CD4-positive, alpha-beta T cell treated with Interleukin-4 for 1 hour (primary cell): ENCODE data around the gene CTSW.

Experiments
- DNase-seq, 2 donors: peaks; one replicate each; pipeline ENCODE4 v3.0.0-alpha.2; 2020 to 2022

Gene CTSW

DNA sequence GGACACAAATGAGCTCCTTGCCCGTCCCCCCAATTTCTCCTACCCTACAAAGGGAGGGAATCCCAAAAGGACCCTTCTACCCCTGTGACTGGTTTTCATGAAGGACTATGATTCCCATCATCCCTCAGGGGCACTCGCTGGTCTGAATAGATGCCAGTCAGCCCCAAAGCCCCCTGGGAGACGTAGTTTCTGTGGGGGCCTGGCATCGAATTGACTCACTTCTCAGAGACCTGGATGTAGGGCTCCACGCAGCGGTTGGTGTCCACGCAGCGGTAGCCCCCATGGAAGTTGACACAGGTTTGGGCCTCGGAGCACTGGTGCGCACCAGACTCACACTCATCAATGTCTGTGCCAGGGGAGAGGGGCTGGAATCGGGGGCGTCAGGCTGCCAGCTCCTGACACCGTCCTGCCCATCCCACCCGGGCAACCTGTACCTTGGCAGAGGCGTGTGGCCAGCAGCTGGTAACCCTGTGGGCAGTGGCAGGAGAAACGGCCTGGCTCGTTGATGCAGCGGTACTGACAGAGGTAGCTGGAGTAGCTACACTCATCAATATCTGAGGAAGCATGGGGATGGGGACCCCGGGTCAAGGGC lies 11.5 kb upstream of the CTSW start:
- DNase-seq = peak in 1 of 2 donors; percentile 38

- DNase-seq = no peak
Observed at GRCh38 chr11:65868907-65869306, 10.7 kb upstream of the CTSW start.

DNA sequence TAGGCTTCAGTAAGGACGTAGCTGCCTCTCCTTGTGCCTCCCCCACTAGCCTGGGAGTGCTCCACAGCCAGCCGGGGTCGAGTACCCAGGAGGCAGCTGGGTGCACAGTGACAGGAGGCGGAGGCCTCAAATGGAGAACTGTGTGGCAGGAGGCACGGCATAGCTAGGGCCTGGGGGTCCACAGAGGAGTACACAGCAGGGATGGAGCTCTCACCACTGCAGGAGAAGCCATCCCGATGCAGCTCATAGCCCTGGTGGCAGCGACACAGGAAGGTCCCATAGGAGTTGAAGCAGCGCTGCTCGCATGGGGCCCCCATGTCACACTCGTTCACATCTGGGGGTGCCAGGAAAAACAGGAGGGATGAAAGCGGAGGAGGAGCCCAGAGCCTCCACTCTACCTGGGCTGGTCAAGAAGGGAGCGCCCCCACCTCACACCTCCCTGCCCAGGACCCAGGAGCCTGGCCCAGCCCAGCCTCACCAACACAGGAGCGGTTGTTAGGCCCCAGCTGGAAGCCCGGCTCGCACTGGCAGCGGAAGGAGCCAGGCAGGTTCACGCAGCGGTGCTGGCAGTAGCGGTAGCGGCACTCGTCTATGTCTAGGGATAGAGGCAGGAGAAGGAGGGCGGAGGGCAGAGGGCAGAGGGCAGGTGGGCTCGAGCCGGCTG lies 9.9 kb upstream of the CTSW start:
- DNase-seq = no peak

DNA sequence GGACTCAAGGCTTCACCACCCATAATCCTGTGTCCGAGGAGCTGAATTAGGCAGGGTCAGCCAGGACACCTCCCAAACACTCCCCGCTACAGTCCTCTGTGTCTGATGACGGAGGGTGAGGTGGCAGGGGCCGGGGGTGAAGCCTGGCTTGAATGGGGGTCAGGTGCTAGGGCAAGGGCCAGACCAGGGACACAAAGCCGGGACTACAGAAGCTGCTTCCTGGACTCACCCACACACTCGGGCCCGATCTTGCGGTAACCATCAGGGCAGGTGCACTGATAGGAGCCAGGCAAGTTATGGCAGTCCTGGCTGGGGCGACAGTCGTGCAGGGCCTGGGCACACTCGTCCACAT lies 9.4 kb upstream of the CTSW start:
- DNase-seq = no peak

DNA sequence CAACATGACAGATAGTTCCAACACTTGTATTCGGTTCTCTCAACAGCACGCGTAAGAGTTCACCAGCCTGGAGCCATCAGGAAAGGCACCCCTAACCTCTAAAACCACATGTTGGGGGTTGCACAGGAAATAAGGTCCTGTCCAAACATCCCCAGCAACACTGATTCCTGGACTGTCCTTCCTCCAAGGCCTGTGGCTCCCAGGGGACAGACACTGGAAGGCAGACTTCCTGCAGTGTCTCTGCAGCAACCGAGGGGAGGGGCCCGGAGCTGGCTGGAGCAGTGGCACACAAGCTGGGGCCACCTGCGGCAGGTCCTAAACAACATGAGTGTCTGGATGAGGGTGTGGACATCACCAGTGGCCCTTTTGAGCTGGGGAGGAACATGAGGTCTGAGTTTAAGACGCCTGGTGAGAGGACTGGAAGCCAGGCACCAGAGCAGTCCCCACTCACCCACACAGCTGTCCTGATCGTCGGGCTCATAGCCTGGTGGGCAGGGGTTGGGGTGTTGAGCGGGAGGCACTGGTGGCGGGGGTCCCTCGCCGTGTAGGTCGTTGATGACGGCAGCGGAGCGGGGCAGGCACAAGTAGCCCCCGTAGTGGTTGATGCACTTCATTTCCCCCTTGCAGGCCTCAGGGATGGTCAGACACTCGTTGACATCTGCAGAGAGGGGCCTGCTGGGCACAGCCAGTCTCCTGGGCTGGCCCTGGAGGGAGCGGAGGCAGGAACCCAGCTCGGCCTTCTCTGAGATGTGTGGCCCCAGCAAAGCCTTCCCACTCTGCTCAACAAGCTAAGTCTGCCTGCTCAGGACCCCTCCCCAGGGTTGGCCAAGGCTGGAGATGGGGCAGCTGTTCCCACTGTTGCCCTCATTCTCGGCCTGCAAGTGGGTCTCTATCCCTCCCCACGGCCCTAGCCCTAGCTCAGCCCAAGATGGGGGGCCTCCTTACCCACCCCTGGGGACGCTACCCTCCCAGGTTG lies 8.6 kb upstream of the CTSW start:
- no peak for DNase-seq

DNA sequence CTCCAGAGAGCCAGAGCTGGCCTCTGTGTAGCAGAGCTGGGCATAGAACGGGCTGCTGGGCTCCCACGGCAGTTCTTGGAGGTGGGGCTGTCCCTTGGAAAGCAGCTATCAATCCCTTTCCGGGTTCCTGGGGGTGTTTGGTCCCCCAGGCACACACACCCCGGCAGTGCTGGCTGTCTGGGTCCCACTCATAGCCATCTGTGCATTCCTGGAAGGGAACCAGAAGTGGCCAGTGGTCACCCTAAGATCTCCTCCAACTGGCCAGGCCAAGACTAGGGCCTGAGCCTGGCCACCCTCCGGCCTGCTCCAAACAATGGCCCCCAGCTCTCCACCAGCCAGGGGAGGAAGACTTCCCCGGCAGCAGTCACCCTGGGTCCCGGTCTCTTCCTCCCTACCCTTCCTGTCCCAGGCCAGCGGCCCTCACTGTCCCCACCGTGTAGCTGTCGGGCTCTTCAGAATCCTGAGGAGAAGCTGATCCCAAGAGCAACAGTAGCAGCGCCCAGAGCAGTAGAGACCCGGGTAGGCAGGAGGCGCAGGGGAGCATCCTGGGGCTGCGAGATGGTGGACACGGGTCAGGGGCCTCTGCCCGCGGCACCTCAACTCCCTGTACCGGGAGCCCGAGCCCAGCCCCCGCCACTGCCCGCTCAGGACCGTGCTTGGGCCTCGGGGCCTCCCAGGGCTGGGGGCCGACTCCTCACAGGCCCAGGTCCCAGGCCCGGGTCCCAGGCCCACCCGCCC lies 7.7 kb upstream of the CTSW start:
- DNase-seq = no peak

DNA sequence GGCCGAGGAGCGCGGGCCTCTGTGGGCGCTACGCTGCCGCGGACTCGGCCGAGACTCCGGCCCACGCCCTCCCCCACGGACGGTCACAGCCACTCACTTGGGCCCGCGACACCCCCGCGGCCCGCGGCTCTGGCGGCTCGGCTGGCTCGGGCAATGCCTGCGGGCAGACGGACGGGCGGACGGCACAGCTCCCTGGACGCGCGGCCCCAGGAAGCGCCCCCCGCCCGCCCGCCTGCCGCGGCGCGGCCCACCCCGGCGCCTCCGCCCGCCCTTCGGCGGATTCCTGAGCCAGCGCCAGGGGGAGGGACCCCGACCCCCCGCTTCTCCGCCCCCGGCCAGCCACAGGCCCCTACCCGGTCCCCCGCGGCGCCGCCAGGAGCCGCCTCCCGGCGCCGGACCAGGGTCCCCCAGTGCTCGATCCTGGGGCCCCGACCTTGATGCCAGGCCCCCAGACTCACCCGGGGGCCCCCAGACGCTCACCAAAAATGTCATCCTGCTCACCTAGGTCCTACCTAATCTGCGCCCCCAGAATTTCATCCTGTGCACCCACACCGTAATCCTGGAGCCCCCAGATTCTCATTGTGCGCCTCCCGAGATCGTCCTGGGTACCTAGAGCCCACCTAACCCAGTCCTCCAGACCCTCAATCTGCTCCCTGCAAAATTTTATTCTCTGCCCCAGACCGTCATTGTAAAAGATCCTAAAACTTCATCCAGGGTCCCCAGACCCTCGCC lies 6.9 kb upstream of the CTSW start, which contains the start of gene EFEMP2:
EFEMP2 (minus strand) TSS at position 215 of the 732 bp plus-strand sequence. CDS start 446 bp downstream, outside the sequence.
- DNase-seq = no peak

DNA sequence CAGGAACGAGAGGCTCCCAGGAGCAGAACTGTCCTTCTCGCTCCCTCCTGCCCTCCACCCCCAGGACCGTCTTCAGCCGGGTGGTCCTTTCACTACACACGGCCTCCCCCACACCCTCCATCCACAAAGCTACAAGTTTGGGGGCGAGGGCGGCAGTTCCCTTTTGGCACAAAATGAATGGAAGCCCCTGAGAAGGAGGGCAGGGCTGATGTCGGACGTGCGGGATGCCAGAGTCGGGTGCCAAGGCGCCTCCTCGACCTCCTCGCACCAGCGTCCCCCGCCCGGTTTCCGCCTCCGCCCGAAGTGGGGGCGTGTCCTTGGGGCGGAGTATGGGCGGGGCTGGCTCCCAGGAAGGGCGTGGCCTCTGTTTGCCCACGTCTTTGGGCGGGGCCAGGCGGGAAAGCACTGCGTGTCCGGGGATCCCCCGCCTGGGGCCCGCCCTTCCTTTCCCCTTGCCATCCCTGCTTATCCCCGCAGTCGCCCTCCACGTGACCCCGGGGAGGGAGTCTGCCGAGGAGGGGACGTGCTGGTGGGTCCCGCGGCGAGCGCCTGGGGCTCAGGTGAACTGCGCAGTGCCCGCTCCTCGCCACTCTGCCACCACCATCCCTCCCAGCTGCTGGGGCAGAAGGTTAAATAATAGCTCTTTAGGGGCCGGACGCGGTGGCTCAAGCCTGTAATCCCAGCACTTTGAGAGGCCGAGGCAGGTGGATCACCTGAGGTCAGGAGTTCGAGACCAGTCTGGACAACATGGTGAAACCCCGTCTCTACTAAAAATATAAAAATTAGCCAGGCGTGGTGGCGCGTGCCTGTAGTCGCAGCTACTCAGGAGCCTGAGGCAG lies 6.1 kb upstream of the CTSW start:
- peak; percentile 95 to 97 for DNase-seq

DNA sequence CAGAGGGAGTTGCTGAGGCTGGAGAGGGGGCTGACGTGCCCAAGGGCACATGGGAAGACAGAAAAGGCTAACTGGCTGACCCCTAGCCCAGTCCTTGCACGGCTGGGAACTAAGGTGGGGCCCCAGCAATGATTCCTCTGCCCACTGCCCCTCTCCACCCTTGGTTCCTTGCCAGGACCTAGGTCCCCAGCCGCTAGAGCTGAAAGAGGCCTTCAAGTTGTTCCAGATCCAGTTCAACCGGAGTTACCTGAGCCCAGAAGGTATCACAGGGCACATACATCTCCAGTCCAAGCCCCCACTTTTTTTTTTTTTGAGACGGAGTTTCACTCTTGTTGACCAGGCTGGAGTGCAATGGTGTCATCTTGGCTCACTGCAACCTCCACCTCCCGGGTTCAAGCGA lies 390 bp downstream of the CTSW start:
- no peak for DNase-seq

DNA sequence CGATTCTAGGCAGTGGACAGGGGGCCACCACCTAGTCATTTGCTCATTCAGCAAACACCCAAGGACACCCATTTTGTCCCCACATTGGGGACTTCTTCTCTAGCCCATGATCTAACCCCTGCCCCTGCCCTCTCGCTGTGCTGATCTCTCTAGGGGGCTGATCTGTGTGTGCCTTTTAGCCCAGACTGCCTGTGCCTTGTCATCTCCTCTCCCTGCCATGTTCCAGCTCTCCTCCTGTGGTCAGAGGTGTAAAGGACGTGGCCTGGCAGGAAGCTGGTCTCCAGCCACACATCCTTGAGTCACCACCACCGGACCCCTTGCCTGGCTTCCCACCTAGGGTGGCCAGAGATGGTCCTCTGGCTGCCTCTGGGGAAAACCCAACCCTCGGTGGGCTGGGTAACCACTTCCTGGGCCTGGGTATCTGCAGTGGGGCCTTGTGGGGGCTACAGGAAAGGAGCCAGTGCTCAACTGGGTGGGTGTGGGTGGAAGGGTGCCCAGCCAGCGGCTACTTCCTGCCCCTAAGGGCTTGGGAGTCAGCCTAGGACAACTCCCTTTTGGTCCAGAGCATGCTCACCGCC lies 1.3 kb downstream of the CTSW start:
- DNase-seq = peak in 1 of 2 donors; percentile 20

DNA sequence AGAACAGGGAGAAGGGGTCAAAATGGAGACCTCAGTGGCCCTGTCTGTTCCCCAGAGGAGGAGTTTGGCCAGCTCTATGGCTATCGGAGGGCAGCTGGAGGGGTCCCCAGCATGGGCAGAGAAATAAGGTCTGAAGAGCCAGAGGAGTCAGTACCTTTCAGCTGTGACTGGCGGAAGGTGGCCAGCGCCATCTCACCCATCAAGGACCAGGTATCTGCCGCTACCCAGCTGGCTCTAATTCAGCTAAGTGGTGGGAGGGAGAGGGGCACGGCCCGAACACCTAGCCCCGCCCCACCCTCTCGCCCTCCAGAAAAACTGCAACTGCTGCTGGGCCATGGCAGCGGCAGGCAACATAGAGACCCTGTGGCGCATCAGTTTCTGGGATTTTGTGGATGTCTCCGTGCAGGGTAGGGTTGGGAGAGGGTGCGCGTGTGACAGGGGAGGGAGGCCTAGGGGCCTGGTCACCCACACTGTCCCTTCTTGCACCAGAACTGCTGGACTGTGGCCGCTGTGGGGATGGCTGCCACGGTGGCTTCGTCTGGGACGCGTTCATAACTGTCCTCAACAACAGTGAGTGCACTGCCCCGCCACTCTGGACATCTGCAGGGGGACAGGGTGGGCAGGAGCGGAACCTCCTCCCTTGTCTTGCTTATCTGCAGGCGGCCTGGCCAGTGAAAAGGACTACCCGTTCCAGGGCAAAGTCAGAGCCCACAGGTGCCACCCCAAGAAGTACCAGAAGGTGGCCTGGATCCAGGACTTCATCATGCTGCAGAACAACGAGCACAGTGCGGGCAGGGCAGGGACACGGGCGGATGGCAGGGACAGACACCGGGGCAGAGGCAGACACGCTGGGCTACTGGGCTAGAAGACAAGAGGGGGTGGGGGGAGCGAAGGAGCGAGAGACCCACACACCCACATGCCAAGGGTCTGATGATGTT lies 2.8 kb downstream of the CTSW start:
- no peak for DNase-seq

- DNase-seq = no peak
Observed at GRCh38 chr11:65883058-65883761, 3.6 kb downstream of the CTSW start.

DNA sequence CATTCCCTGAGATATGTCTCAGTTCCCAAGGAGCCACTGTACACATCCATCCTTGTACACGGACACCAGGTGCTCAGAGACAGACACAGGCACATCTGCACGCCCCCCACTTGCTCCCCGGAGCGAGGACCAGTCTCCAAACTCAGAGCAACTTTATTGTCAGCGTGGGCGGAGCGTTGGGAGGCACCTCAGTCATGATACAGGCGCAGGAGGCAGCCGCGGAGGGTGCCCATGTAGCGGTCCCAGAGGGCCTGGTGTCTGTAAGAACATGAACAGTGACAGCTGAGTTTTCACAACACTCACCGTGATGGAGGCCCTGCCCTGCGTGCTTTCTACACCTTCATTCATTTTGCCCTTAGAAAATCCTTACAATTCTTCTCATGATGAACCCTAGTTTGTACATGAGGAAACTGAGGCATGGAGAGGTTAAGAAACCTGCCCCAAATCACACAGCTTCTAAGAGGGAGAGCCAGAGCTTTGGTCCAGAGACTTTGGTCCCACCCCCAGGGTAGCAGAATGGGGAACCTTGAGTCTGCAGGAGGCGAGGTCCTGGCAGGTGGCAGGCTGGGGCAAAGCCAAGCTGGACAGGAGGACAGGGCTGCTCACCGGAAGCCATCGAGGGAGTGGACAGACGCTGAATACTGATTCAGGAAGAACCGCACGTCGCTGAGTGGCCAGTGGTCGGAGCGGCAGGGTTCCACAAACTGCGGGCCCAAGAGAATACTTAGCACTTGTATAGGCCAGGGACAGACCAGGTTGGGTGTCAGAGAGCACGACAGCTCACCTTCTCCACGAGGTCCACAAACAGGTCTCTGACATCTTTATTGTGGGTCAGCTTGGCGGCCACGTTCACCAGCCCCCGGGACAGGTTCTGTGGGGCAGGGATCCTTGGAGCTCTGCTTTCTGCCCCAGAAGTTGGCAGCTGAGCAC lies 4.4 kb downstream of the CTSW start:
- no peak for DNase-seq

GRCh38 chr11:65884716-65885092 lies 5.1 kb downstream of the CTSW start:
- DNase-seq = peak; percentile 83 to 85

- no peak for DNase-seq
Observed at GRCh38 chr11:65885231-65885630, 5.6 kb downstream of the CTSW start.

DNA sequence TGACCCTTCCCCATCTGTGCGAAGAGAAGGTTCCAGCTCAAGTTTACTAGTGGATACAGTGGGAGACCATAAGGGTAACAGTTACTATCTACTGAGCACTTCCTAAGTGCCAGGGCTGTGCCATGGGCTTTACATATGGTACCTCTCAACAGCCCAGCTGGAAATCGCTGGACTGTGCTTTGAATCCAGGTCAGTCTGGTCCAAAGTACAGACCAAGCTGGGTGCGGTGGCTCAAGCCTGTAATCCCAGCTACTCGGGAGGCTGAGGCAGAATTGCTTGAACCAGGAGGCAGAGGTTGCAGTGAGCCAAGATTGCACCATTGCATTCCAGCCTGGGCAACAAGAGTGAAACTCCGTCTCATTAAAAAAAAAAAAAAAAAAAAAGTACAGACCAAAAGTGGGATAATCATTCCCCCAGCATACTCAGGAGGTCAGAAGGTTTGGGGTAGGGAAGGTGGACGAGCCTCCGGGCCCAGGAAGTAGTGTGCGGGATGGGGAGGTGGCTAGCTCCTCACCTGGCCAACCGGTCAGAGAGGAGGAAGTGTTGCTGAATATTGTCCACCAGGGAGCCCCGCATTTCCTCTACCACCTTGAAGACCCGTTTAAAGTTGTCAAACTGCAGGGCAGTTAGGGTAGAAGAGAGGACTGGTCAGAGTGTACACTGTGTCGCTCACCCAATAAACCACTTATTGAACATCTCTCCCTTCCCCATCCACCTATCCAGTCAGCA lies 6.3 kb downstream of the CTSW start:
- no peak for DNase-seq
